Omental fat pad (tissue), 4 donors: ENCODE results near the gene HPD. TPM values are rescaled to one million over a fixed set of nuclear protein-coding genes. Genes with fewer than 3 reads are reported as not detected.

Experiments
- ATAC-seq: fragments of 150-250 bp; one replicate; pipeline ENCODE4 v1.9.1; 2016; ENCODE audit warnings: mild to moderate bottlenecking, moderate library complexity; ENCODE audit not compliant: low FRiP score
- DNase-seq: peaks from one replicate; pipeline ENCODE4 v3.0.0-alpha.2; 2019; ENCODE audit warnings: low spot score
- CTCF ChIP-seq, 3 donors: fragments of 450-650 bp; IDR thresholded peaks; one replicate each; pipeline ENCODE4 v1.5.1; 2016 to 2017; ENCODE audit warnings: antibody characterized with exemption in 3 of 3, mild to moderate bottlenecking in 3 of 3, moderate library complexity in 2 of 3
- total RNA-seq, 4 donors: library from RNA; depleted of rRNA; stranded (reverse); fragments of >200 nt; gene quantifications; one replicate each; pipeline ENCODE4 v1.1.0, GENCODE V29; 2016

Gene HPD
- total RNA-seq, 4 donors from 2014 or later: 0.82 to 8.5 (median 1.6) TPM

DNA sequence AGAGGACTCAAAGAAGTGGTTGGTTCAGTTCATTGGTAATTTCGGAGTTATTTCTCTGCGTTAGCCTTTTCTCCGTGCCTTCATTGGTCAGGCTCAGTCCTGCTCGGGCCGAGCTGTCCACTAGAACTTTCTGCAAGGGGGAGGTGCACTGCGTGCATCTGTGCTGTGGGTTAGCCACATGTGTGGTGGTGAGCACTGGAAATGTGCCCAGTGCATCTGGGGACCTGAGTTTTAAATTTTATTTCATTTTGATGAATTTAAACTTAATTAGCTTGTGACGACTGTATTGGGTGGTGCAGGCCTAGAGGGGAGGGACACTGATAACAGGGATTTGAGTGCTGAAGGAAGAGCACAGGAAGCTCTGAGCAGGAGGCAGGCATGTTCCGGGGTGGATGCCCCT, 30.4 kb downstream of the HPD start:
- ATAC-seq: no peak
- no peak for DNase-seq
- TF ChIP-seq CTCF (IDR thresholded peaks at IDR 0.05): no peak

DNA sequence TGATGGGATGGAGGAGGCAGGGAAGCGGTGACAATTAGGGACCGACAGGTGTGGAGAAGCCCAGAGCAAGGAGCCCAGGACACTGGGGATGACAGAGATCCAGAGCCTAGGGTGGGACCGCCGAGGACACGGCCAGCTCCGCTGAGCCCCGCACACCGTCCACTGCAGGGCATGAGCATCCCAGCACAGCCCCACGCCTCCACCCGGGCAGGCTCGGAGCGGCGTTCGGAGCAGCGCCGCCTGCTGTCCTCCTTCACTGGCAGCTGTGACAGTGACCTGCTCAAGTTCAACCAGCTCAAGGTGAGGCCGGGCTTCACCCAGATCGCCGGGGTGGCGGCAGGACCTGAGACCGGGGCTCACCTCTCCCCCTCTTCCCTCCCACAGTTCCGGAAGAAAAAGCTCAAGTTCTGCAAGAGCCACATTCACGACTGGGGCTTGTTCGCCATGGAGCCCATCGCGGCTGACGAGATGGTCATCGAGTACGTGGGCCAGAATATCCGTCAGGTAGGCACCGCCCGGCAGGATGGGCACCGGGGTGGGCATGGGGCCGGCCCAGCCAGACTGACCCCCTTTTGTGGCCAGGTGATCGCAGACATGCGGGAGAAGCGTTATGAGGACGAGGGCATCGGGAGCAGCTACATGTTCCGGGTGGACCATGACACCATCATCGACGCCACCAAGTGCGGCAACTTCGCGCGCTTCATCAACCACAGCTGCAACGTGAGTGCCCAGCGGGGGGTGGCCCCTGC, 31.1 kb downstream of the HPD start:
- no peak for DNase-seq
- ATAC-seq: no peak
- TF ChIP-seq CTCF (IDR thresholded peaks at IDR 0.05): no peak

DNA sequence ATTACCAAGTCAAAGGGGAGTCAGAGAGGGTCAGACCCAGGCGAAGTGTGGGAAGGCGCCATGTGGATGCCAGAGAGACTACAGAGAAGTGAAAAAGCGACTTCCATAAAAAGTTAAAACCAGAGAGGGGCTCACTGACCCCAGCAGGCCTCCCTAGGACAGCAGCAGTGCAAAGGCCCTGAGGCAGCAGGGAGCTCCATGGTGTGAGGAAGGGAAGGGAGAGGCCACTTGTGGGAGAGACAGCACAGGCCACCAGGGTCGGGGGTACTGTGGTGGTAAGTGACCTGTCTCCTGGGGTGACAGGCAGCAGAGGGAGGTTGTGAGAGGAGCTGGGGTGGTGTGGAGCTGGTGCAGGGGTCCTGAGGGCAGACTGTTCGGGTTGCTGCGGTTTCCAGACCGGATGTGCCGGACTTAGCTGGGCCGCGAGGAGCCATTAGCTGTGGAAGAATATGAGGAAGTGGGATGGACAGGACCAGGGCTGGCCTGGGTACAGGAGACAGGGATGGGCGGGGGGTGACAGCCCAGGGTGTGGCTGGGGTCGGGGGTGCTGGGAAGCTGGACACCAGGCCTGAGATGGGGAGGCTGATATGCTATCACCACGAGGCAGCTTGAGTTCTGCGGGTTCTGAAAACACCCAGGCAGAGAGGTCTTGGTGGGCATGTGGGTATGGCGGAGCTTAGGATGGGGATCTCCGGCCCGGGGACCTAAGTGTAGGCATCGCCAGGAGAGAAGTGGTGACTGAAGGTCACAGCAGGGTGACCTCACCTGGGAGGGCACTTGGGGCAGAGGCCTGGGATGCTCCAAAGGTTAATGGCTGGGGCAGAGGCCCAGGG, 32.1 kb downstream of the HPD start:
- TF ChIP-seq CTCF (IDR thresholded peaks at IDR 0.05): no peak
- no peak for DNase-seq
- no peak for ATAC-seq

GRCh38 chr12:121825041-121825523, 33.6 kb downstream of the HPD start:
- ATAC-seq: no peak

DNA sequence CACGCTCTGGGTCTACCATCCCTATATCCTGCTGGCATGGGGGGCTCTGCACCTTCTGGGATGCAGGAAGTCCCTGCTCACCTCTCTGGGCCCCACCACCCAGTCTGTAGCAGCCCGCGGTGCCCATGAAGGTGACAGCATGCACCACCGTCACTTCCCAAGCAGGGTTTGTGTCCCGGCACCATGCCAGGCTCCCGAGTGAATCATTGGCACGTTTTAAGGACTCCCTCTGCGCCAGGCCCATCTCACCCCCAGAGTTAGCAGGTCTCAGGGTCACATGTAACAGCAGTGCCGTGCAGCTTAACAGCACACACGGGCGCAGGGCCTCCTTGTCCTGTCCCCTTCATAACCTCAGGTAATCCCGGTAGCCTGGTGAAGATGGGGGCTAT, 34.9 kb downstream of the HPD start:
- no peak for TF ChIP-seq CTCF (IDR thresholded peaks at IDR 0.05)
- DNase-seq (no peak), ATAC-seq (no peak)

More at GRCh38 chr12:121825041-121825523, 33.6 kb downstream of the HPD start:
- DNase-seq: no peak
- TF ChIP-seq CTCF (IDR thresholded peaks at IDR 0.05): no peak

DNA sequence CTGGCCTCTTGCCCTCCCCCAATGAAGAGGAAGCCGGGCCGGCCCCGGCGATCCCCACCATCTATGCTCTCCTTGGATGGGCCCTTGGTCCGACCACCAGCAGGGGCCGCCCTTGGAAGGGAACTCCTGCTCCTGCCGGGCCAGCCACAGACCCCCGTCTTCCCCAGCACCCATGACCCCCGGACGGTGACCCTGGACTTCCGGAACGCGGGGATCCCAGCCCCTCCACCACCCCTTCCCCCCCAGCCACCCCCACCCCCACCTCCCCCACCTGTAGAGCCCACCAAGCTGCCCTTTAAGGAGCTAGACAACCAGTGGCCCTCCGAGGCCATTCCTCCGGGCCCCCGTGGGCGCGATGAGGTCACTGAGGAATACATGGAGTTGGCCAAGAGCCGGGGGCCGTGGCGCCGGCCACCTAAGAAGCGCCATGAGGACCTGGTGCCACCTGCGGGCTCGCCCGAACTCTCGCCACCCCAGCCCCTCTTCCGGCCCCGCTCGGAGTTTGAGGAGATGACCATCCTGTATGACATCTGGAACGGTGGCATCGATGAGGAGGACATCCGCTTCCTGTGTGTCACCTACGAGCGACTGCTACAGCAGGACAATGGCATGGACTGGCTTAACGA, 35.4 kb downstream of the HPD start:
- TF ChIP-seq CTCF (IDR thresholded peaks at IDR 0.05): no peak
- ATAC-seq (no peak), DNase-seq (no peak)
